Fibroblast of lung (primary cell): ENCODE data around the gene DGKQ. TPM values are rescaled to one million over a fixed set of nuclear protein-coding genes. Genes with fewer than 3 reads are reported as not detected.

Experiments used
- DNase-seq, 2 donors: peaks; one replicate each; pipeline versions ENCODE4 v3.0.0 to v3.0.0-alpha.2; 2010; ENCODE audit warnings: low read depth in 2 of 2
- H2AFZ ChIP-seq: 2 replicates; pipeline ENCODE4 v1.5.1; 2012; ENCODE audit warnings: low read length, control low read depth, inconsistent platforms
- H3K27ac ChIP-seq: 2 replicates; pipeline ENCODE4 v1.5.1; 2011; ENCODE audit warnings: low read length, control low read depth; ENCODE audit not compliant: insufficient read depth
- H3K27me3 ChIP-seq: 2 replicates; pipeline ENCODE4 v1.5.1; 2011; ENCODE audit warnings: mild to moderate bottlenecking, low read length; ENCODE audit not compliant: control insufficient read depth, insufficient read depth
- H3K36me3 ChIP-seq: 2 replicates; pipeline ENCODE4 v1.5.1; 2011; ENCODE audit warnings: low read length; ENCODE audit not compliant: control insufficient read depth, insufficient read depth
- H3K4me1 ChIP-seq: 2 replicates; pipeline ENCODE4 v1.5.1; 2011; ENCODE audit warnings: low read length; ENCODE audit not compliant: control insufficient read depth, insufficient read depth; ENCODE audit errors: extremely low read depth
- H3K4me2 ChIP-seq: 2 replicates; pipeline ENCODE4 v1.5.1; 2011; ENCODE audit warnings: low read length, control low read depth; ENCODE audit not compliant: insufficient read depth; ENCODE audit errors: extremely low read depth
- H3K4me3 ChIP-seq, 4 experiments: fragments of 200-600 bp in 1 of 4; sonication (generic) in 1 of 4; replicated peaks in 1 of 4; 2 replicates each; pipeline ENCODE4 v1.5.1; 2011 to 2016; ENCODE audit warnings: low read length in 4 of 4, low read depth in 3 of 4, mild to moderate bottlenecking in 3 of 4, control low read depth in 2 of 4, inconsistent platforms in 1 of 4, mixed read lengths in 1 of 4; ENCODE audit not compliant: insufficient read depth in 1 of 4; ENCODE audit errors: control extremely low read depth in 1 of 4
- H3K79me2 ChIP-seq: 2 replicates; pipeline ENCODE4 v1.5.1; 2012; ENCODE audit warnings: mild to moderate bottlenecking, low read length, inconsistent platforms; ENCODE audit not compliant: control insufficient read depth, insufficient read depth
- H3K9ac ChIP-seq: 2 replicates; pipeline ENCODE4 v1.5.1; 2011; ENCODE audit warnings: mild to moderate bottlenecking, low read length, control low read depth; ENCODE audit not compliant: insufficient read depth
- H3K9me3 ChIP-seq: 2 replicates; pipeline ENCODE4 v1.5.1; 2012; ENCODE audit warnings: low read depth, low read length; ENCODE audit not compliant: control insufficient read depth, insufficient read depth
- H4K20me1 ChIP-seq: 2 replicates; pipeline ENCODE4 v1.5.1; 2011; ENCODE audit warnings: low read length; ENCODE audit not compliant: control insufficient read depth, insufficient read depth; ENCODE audit errors: extremely low read depth
- EZH2 ChIP-seq: IDR thresholded peaks from 2 replicates; pipeline ENCODE4 v1.5.1; 2012; ENCODE audit warnings: low read length, control low read depth, mild to moderate bottlenecking; ENCODE audit errors: missing control alignments
- polyA plus RNA-seq, 2 donors: library from polyadenylated mRNA; depleted of rRNA in 1 of 2; stranded (reverse) in 1 of 2; unstranded in 1 of 2; fragments of >200 nt; gene quantifications; 2 replicates each; pipeline ENCODE4 v1.2.1, GENCODE V29; 2011 to 2012; ENCODE audit warnings: missing spikeins in 1 of 2
- total RNA-seq: library from RNA; depleted of rRNA; stranded (reverse); fragments of >200 nt; gene quantifications from 2 replicates; pipeline ENCODE4 v1.2.1, GENCODE V29; 2014
- TF ChIP-seq, protein P1 (sequence below), 2 donors: IDR thresholded peaks in 1 of 2; conservative IDR thresholded peaks in 1 of 2; 1 replicate in 1 of 2; 2 replicates in 1 of 2; pipeline ENCODE4 v1.5.1; 2011 to 2012; ENCODE audit warnings: low read length in 2 of 2, control low read depth in 1 of 2, inconsistent platforms in 1 of 2, low read depth in 1 of 2, mild to moderate bottlenecking in 1 of 2

DGKQ gene
- total and polyA plus RNA-seq, 2 donors (not counting 1 experiment from before 2014, with no cell fraction given): 2.1 to 13.2 TPM

DNA sequence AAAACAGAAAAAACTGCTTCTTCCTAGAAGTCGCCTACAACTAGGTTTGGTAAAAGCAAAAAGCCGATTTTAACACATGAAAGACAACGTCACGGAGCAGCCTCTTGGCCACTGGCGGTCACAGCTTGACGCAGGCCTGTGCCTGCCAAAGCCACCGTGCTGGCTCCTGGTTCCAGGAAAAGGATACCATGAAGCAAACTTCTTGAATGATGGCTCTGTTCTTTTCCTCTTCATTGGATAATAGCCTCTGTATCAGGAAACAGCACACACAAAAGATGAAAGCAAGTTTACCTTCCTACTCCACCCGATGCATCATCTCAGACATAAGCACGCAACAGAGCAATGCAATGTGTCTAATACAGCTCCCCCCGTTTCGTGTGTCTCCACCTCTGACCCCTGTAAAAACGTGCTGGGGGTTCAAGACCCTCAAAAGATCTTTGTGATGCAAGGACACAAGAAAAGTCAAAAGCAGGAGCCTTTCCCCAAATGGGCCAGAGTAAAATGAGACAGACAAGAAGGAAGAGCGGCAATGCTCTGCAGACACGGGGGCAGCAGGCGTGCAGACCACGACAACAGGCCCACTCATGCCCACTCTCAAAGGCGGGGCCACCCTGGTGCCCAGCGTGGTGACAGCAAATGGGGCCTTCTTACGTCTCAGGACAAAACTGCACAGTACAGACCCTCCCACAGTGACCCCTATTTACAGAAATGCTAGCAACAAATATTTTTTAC lies 60.7 kb downstream of the DGKQ start:
- Histone ChIP-seq H3K4me3 (no peak overlapping the region), H3K9me3 (no peaks in the 10 kb centered on the region), H3K79me2 (peaks cover 32% of the 10 kb centered on the region), H3K4me1 (no peaks in the 10 kb centered on the region), H4K20me1 (no peaks in the 10 kb centered on the region), H2AFZ (no peak overlapping the region), H3K27me3 (no peaks in the 10 kb centered on the region), H3K27ac (no peak overlapping the region), H3K36me3 (peaks cover 4% of the 10 kb centered on the region), H3K9ac (no peak overlapping the region), H3K4me2 (no peak overlapping the region)
- TF ChIP-seq, protein P1, sequence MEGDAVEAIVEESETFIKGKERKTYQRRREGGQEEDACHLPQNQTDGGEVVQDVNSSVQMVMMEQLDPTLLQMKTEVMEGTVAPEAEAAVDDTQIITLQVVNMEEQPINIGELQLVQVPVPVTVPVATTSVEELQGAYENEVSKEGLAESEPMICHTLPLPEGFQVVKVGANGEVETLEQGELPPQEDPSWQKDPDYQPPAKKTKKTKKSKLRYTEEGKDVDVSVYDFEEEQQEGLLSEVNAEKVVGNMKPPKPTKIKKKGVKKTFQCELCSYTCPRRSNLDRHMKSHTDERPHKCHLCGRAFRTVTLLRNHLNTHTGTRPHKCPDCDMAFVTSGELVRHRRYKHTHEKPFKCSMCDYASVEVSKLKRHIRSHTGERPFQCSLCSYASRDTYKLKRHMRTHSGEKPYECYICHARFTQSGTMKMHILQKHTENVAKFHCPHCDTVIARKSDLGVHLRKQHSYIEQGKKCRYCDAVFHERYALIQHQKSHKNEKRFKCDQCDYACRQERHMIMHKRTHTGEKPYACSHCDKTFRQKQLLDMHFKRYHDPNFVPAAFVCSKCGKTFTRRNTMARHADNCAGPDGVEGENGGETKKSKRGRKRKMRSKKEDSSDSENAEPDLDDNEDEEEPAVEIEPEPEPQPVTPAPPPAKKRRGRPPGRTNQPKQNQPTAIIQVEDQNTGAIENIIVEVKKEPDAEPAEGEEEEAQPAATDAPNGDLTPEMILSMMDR (conservative IDR thresholded peaks at IDR 0.05 in 1 of 2, IDR thresholded peaks at IDR 0.05 in 1 of 2; ENCODE audit: low read depth in 1 of 2, low read length in 2 of 2): no peak
- no peak for TF ChIP-seq EZH2
- peak in 1 of 2 donors; percentile 54 for DNase-seq

DNA sequence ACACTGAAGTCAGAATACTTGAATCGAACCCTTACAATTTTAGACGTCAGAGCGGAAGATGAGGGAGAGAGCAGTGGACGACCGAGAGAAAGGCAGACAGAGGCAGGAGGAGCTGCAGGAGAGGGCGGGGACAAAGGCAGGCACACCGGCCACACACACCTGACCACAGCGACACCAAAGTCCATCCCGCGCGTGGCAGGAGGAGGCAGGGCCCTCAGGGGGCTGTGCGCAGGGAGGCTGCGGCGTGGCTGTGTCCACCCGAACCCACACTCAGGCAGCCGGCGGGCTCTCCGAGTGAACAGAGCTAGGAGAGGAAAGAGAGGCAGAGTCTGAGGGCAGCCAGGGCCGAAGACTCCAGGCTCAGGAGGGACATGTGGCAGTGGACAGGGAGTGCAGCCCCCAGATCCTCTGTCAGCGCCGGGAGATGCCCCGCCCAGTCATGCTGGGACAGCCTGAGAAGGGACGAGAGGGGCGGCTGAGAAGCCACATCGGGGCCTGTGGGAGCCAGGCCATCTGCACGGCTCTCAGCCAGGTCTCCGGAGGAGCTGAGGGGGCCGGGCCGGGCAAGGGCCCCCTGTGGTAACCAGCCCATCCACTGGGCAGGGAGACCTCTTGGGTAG lies 61.4 kb downstream of the DGKQ start:
- Histone ChIP-seq H3K9ac (no peak overlapping the region), H3K79me2 (peaks cover 27% of the 10 kb centered on the region), H3K27me3 (no peaks in the 10 kb centered on the region)

DNA sequence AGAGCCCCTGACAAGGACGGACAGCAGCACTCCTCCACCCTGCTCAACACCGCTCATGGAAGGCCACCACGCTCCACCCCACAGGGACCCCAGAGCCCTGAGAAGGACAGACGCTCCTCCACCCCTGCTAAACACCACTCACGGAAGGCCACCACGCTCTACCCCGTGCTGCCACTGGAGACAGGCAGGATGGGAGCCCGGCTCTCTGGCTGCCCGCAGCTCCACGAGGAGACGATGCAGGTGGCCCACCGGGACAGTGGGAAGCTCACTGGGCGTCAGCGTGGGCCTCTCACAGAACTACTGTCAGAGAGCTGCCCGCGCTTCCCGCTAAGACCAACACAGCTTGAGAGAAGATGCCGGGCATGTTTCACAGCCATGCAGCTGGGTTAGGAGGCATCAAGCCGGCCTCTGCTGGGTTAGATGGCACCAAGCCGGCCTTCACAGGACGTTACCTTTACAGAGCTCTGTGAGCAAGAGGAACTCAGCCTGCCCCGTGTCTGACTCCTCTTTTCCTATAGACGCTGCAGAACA lies 62.1 kb downstream of the DGKQ start:
- Histone ChIP-seq H3K79me2 (peaks cover 27% of the 10 kb centered on the region), H2AFZ (no peak overlapping the region), H3K27me3 (no peaks in the 10 kb centered on the region), H3K4me3 (no peak overlapping the region), H3K27ac (no peak overlapping the region), H3K9ac (no peak overlapping the region), H3K4me1 (no peaks in the 10 kb centered on the region), H4K20me1 (no peaks in the 10 kb centered on the region), H3K36me3 (peaks cover 4% of the 10 kb centered on the region), H3K9me3 (no peaks in the 10 kb centered on the region), H3K4me2 (no peak overlapping the region)
- TF ChIP-seq, protein P1 (conservative IDR thresholded peaks at IDR 0.05 in 1 of 2, IDR thresholded peaks at IDR 0.05 in 1 of 2; ENCODE audit: low read depth in 1 of 2, low read length in 2 of 2): no peak
- no peak for TF ChIP-seq EZH2
- no peak for DNase-seq

More for the DNA sequence above, 61.4 kb downstream of the DGKQ start:
- DNase-seq: no peak
- Histone ChIP-seq H4K20me1 (no peaks in the 10 kb centered on the region), H3K9me3 (no peaks in the 10 kb centered on the region), H3K4me2 (no peak overlapping the region), H3K27ac (no peak overlapping the region), H2AFZ (no peak overlapping the region), H3K36me3 (peaks cover 4% of the 10 kb centered on the region), H3K4me1 (no peaks in the 10 kb centered on the region), H3K4me3 (no peak overlapping the region)
- no peak for TF ChIP-seq EZH2
- TF ChIP-seq, protein P1 (conservative IDR thresholded peaks at IDR 0.05 in 1 of 2, IDR thresholded peaks at IDR 0.05 in 1 of 2; ENCODE audit: low read depth in 1 of 2, low read length in 2 of 2): no peak
